GM20000 (cell line): ENCODE results near the gene ACVR1C.

ENCODE experiments used
- DNase-seq: peaks from one replicate; pipeline ENCODE4 v3.0.0; 2012; ENCODE audit warnings: low spot score
- TF ChIP-seq, protein P1 (sequence below): IDR thresholded peaks from 2 replicates; pipeline ENCODE4 v1.5.1; 2012; ENCODE audit warnings: mild to moderate bottlenecking, control low read depth; ENCODE audit errors: extremely low read depth, missing control alignments

The ACVR1C gene

DNA sequence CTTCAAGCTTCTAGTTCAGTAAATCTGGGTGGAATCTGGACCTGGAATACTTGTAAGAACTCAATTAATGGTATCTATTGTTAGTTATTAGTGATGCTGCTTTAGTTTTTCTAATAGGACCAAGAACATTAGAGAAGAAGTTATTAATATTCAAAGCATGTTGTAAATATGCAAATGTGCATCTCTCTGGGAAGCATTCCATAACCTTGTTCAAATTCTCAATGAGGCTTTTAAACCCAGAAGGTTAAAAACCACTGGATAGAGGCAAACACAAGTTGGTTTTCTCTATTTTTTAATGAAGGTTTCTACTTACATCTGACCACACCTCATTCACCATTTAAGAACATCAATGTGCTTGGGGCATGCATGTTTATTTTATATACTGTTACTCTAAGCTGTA lies 16.1 kb upstream of the ACVR1C start:
- no peak for DNase-seq
- TF ChIP-seq, protein P1, sequence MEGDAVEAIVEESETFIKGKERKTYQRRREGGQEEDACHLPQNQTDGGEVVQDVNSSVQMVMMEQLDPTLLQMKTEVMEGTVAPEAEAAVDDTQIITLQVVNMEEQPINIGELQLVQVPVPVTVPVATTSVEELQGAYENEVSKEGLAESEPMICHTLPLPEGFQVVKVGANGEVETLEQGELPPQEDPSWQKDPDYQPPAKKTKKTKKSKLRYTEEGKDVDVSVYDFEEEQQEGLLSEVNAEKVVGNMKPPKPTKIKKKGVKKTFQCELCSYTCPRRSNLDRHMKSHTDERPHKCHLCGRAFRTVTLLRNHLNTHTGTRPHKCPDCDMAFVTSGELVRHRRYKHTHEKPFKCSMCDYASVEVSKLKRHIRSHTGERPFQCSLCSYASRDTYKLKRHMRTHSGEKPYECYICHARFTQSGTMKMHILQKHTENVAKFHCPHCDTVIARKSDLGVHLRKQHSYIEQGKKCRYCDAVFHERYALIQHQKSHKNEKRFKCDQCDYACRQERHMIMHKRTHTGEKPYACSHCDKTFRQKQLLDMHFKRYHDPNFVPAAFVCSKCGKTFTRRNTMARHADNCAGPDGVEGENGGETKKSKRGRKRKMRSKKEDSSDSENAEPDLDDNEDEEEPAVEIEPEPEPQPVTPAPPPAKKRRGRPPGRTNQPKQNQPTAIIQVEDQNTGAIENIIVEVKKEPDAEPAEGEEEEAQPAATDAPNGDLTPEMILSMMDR = no peak

DNA sequence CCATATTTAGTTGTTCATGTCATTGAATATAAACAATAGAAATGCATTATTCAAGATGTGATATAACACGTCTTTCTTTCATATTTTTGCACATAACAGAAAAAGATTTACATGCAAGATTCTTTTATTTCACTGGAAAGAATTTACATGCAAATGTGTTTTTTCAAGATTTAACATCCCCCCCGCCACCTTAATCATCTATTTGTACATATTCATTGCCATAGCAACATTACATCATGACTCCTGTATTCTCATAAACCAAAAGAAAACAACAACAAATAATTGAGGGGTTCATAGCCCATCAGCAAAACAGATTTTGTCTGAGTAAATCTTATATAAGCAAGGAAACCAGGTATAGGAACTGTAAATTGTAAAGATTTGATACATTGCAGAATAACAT lies 3.2 kb upstream of the ACVR1C start:
- TF ChIP-seq, protein P1 = no peak
- no peak for DNase-seq

GRCh38 chr2:157627594-157628476 lies 829 bp downstream of the ACVR1C start:
- peak; percentile 25 for DNase-seq
- TF ChIP-seq, protein P1 = no peak

- DNase-seq = no peak
- TF ChIP-seq, protein P1 = no peak
Observed at GRCh38 chr2:157625296-157625695, 3.4 kb downstream of the ACVR1C start.

GRCh38 chr2:157620956-157621355 lies 7.7 kb downstream of the ACVR1C start:
- DNase-seq = no peak
- TF ChIP-seq, protein P1 = no peak

DNA sequence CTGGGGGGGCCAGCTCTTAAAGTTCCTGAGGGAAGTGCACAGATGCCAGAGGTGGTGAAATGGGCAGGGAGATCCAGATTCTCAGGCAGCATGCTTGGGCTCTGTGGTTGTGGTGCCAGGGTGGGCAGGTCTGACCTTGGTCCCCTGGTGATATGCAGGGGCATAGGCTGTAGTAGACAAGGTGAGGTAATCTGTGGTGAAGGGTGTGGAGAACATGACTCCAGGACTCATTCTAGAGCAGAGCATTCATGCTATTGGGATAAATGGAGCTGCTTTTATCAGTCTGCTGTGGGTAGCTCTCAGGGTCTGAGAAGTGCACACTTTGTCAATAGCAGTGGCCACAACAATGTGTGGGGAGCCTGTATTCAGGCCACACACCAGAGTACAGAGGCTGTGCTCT lies 16.9 kb downstream of the ACVR1C start:
- no peak for DNase-seq
- TF ChIP-seq, protein P1 = no peak

DNA sequence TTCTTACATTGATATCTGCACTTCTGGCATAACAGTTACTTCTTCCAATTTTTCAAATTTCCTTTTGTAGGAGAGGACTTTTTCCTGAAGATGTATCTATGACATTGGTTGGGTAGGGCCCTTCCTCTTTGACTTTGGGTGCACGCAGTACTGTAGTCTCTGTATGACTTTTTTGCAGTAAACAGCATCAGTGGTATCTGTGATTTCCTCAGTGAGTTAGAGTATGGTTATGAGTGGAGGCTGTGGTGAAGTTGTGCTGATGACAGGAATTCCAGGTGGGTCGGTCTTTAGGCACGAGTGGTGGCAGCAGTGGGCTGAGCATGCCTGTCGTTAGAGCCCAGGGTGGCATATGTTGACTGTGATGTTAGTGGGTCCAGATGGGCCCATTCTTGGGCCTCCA lies 17.6 kb downstream of the ACVR1C start:
- TF ChIP-seq, protein P1 = no peak
- no peak for DNase-seq
